HepG2 (cell line): Measurements from ENCODE around the gene MRPL57. TPM values are rescaled to one million over a fixed set of nuclear protein-coding genes. Genes with fewer than 3 reads are reported as not detected.

Experiments
- DMTF1 ChIP-seq: sonication (generic); formaldehyde crosslinking; IDR thresholded peaks from 2 replicates; pipeline ENCODE4 v1.4.0; 2020; ENCODE audit warnings: mild to moderate bottlenecking, missing genetic modification reagents
- FLYWCH1 ChIP-seq: sonication (generic); formaldehyde crosslinking; IDR thresholded peaks from 2 replicates; pipeline ENCODE4 v1.8.1; 2023; ENCODE audit warnings: mild to moderate bottlenecking, missing genetic modification reagents
- KLF6 ChIP-seq: IDR thresholded peaks from 2 replicates; pipeline ENCODE4 v1.8.0; 2016; ENCODE audit warnings: missing biosample characterization, missing genetic modification reagents
- MYC ChIP-seq: sonication (generic); formaldehyde crosslinking; IDR thresholded peaks from 2 replicates; pipeline ENCODE4 v1.9.0; 2021; ENCODE audit warnings: missing genetic modification reagents, borderline replicate concordance
- PRMT3 ChIP-seq: sonication (generic); formaldehyde crosslinking; IDR thresholded peaks from 2 replicates; pipeline ENCODE4 v1.8.1; 2022; ENCODE audit warnings: low read depth, mild to moderate bottlenecking, moderate library complexity, missing genetic modification reagents, borderline replicate concordance
- RNF2 ChIP-seq: fragments of 450-650 bp; conservative IDR thresholded peaks from 2 replicates; pipeline ENCODE4 v1.6.1; 2016; ENCODE audit warnings: low read depth
- SMARCC2 ChIP-seq: fragments of 450-650 bp; IDR thresholded peaks from 2 replicates; pipeline ENCODE4 v1.6.1; 2017; ENCODE audit warnings: antibody characterized with exemption, mild to moderate bottlenecking
- STAT6 ChIP-seq: sonication (generic); formaldehyde crosslinking; IDR thresholded peaks from 2 replicates; pipeline ENCODE4 v1.4.0; 2020; ENCODE audit warnings: missing genetic modification reagents, mild to moderate bottlenecking, borderline replicate concordance
- TAF15 ChIP-seq: fragments of 200-400 bp; formaldehyde crosslinking; IDR thresholded peaks from one replicate; pipeline ENCODE4 v1.6.1; 2018; ENCODE audit warnings: mild to moderate bottlenecking, low read depth, low read length; ENCODE audit not compliant: poor library complexity, severe bottlenecking
- TCF7L2 ChIP-seq: IDR thresholded peaks from 2 replicates; pipeline ENCODE4 v1.6.1; 2011; ENCODE audit warnings: mild to moderate bottlenecking, low read depth, low read length, moderate library complexity
- WIZ ChIP-seq: sonication (generic); formaldehyde crosslinking; IDR thresholded peaks from 2 replicates; pipeline ENCODE4 v1.5.1; 2020; ENCODE audit warnings: mild to moderate bottlenecking, missing genetic modification reagents
- ZBTB20 ChIP-seq: sonication (generic); formaldehyde crosslinking; IDR thresholded peaks from 2 replicates; pipeline ENCODE4 v1.8.1; 2023; ENCODE audit warnings: missing genetic modification reagents, low read depth, mild to moderate bottlenecking, borderline replicate concordance
- ZNF121 ChIP-seq: sonication (generic); formaldehyde crosslinking; IDR thresholded peaks from 2 replicates; pipeline ENCODE4 v1.5.0; 2020; ENCODE audit warnings: mild to moderate bottlenecking, missing genetic modification reagents
- ZNF205 ChIP-seq: IDR thresholded peaks from 2 replicates; pipeline ENCODE4 v1.6.1; 2018; ENCODE audit warnings: missing biosample characterization, missing genetic modification reagents
- ZNF234 ChIP-seq: sonication (generic); formaldehyde crosslinking; conservative IDR thresholded peaks from 2 replicates; pipeline ENCODE4 v1.5.1; 2020; ENCODE audit warnings: mild to moderate bottlenecking, missing genetic modification reagents
- ZNF431 ChIP-seq: sonication (generic); formaldehyde crosslinking; IDR thresholded peaks from 2 replicates; pipeline ENCODE4 v1.9.0; 2022; ENCODE audit warnings: missing genetic modification reagents, low read depth, mild to moderate bottlenecking, borderline replicate concordance
- ZNF574 ChIP-seq: sonication (generic); formaldehyde crosslinking; IDR thresholded peaks from 2 replicates; pipeline ENCODE4 v1.4.0; 2020; ENCODE audit warnings: missing genetic modification reagents
- ZNF619 ChIP-seq: sonication (generic); formaldehyde crosslinking; IDR thresholded peaks from 2 replicates; pipeline ENCODE4 v1.4.0; 2020; ENCODE audit warnings: mild to moderate bottlenecking, missing genetic modification reagents
- polyA plus RNA-seq, 8 experiments: library from polyadenylated mRNA; depleted of rRNA in 3 of 8; stranded (reverse) in 7 of 8; unstranded in 1 of 8; fragments of >200 nt; fragmentation: Illumina TruSeq in 4 of 8; extraction: Trizol in 4 of 8; gene quantifications; 2 replicates each; pipeline versions ENCODE4 v1.2.1 to v1.2.3, GENCODE V29; 2011 to 2016; ENCODE audit warnings: low read depth in 4 of 8, missing spikeins in 1 of 8, mixed read lengths in 1 of 8; ENCODE audit not compliant: insufficient read depth in 1 of 8
- total RNA-seq, 5 experiments: library from RNA; depleted of rRNA; stranded (reverse); fragments of >200 nt; fragmentation: Illumina TruSeq; extraction: Trizol; gene quantifications; 2 replicates each; pipeline ENCODE4 v1.2.3, GENCODE V29; 2016; ENCODE audit warnings: low read depth in 1 of 5
- TF ChIP-seq, protein P1 (sequence below): sonication (generic); formaldehyde crosslinking; conservative IDR thresholded peaks from 2 replicates; pipeline ENCODE4 v1.8.1; 2023; ENCODE audit warnings: missing genetic modification reagents
- TF ChIP-seq, protein P2 (sequence below): sonication (generic); formaldehyde crosslinking; IDR thresholded peaks from 2 replicates; pipeline ENCODE4 v1.5.1; 2020; ENCODE audit warnings: missing genetic modification reagents, mild to moderate bottlenecking, borderline replicate concordance

The MRPL57 gene
- total and polyA plus RNA-seq, 2 of the 13 experiments (the other 11 are each of a cell fraction or from before 2014, with no cell fraction given), result 19.5 to 35.2 TPM

GRCh38 chr13:21176982-21177284, 475 bp downstream of the MRPL57 start (continued):
- TF ChIP-seq ZNF431 (CRISPR knock-in tag) (0 out of 2 replicates have a peak, but pooled peaks have one; percentile 5), PRMT3 (no peak), ZNF234 (CRISPR knock-in tag) (no peak), ZNF574 (CRISPR knock-in tag) (no peak), WIZ (0 out of 2 replicates have a peak, but pooled peaks have one; percentile 8), STAT6 (CRISPR knock-in tag) (no peak), ZNF205 (CRISPR knock-in tag) (no peak), SMARCC2 (no peak), KLF6 (CRISPR knock-in tag) (0 out of 2 replicates have a peak, but pooled peaks have one; percentile 13), TCF7L2 (no peak), ZNF121 (CRISPR knock-in tag) (no peak), TAF15 (peak; percentile 71), DMTF1 (CRISPR knock-in tag) (no peak), ZBTB20 (CRISPR knock-in tag) (no peak; the same call in 1 of the 2 replicates), FLYWCH1 (CRISPR knock-in tag) (no peak), ZNF619 (CRISPR knock-in tag) (no peak), MYC (CRISPR knock-in tag) (no peak), RNF2 (no peak)
- TF ChIP-seq, protein P1, sequence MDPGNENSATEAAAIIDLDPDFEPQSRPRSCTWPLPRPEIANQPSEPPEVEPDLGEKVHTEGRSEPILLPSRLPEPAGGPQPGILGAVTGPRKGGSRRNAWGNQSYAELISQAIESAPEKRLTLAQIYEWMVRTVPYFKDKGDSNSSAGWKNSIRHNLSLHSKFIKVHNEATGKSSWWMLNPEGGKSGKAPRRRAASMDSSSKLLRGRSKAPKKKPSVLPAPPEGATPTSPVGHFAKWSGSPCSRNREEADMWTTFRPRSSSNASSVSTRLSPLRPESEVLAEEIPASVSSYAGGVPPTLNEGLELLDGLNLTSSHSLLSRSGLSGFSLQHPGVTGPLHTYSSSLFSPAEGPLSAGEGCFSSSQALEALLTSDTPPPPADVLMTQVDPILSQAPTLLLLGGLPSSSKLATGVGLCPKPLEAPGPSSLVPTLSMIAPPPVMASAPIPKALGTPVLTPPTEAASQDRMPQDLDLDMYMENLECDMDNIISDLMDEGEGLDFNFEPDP (CRISPR knock-in tag), result peak; percentile 98; the same call in 1 of the 2 replicates
- TF ChIP-seq, protein P2, sequence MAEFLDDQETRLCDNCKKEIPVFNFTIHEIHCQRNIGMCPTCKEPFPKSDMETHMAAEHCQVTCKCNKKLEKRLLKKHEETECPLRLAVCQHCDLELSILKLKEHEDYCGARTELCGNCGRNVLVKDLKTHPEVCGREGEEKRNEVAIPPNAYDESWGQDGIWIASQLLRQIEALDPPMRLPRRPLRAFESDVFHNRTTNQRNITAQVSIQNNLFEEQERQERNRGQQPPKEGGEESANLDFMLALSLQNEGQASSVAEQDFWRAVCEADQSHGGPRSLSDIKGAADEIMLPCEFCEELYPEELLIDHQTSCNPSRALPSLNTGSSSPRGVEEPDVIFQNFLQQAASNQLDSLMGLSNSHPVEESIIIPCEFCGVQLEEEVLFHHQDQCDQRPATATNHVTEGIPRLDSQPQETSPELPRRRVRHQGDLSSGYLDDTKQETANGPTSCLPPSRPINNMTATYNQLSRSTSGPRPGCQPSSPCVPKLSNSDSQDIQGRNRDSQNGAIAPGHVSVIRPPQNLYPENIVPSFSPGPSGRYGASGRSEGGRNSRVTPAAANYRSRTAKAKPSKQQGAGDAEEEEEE, result no peak
